ENCODE results near the gene COQ8B.
"Not testable (repeated sequence)": the region's sequence is repeated elsewhere in the genome, so short reads cannot be mapped to it uniquely, and the experiment has no call there.

The COQ8B gene

GRCh38 chr19:40668991-40669614, 47.6 kb downstream of the COQ8B start:
- no peak for DNase-seq (ENCODE audit: low spot score)

GRCh38 chr19:40667602-40668001, 49.1 kb downstream of the COQ8B start:
- no peak for DNase-seq (ENCODE audit: low spot score)

- no peak for DNase-seq (ENCODE audit: low spot score)
These were observed 49.8 kb downstream of the COQ8B start for GRCh38 chr19:40666803-40667438.

- DNase-seq (ENCODE audit: low spot score): peak; percentile 48
These were observed 52.7 kb downstream of the COQ8B start for GRCh38 chr19:40663695-40664692.

- DNase-seq (ENCODE audit: low spot score): peak; percentile 91
These were observed 53.6 kb downstream of the COQ8B start for GRCh38 chr19:40662925-40663694.

- no peak for DNase-seq (ENCODE audit: low spot score)
These were observed 55.1 kb downstream of the COQ8B start for GRCh38 chr19:40661616-40662015.

- no peak for DNase-seq (ENCODE audit: low spot score)
These were observed 57.1 kb downstream of the COQ8B start for GRCh38 chr19:40659566-40659965.

GRCh38 chr19:40659116-40659515, 57.6 kb downstream of the COQ8B start:
- DNase-seq (ENCODE audit: low spot score): no peak

- DNase-seq (ENCODE audit: low spot score): no peak
These were observed 58.7 kb downstream of the COQ8B start for GRCh38 chr19:40658031-40658430.

- DNase-seq (ENCODE audit: low spot score): not testable (repeated sequence)
These were observed 61.0 kb downstream of the COQ8B start for GRCh38 chr19:40655684-40656083.

GRCh38 chr19:40652303-40652702, 64.4 kb downstream of the COQ8B start:
- DNase-seq (ENCODE audit: low spot score): not testable (repeated sequence)

- DNase-seq (ENCODE audit: low spot score): peak; percentile 83
These were observed 65.9 kb downstream of the COQ8B start for GRCh38 chr19:40650749-40651305.

- DNase-seq (ENCODE audit: low spot score): not testable (repeated sequence)
These were observed 66.6 kb downstream of the COQ8B start for GRCh38 chr19:40649903-40650675.

GRCh38 chr19:40646743-40647254, 69.9 kb downstream of the COQ8B start:
- DNase-seq (ENCODE audit: low spot score): no peak

- no peak for DNase-seq (ENCODE audit: low spot score)
These were observed 73.9 kb downstream of the COQ8B start for GRCh38 chr19:40642757-40643305.

GRCh38 chr19:40642051-40642706, 74.5 kb downstream of the COQ8B start:
- no peak for DNase-seq (ENCODE audit: low spot score)

Measured in GM03348 (cell line).